K562 (cell line): ENCODE results near the gene DENND2A. TPM values are rescaled to one million over a fixed set of nuclear protein-coding genes. Genes with fewer than 3 reads are reported as not detected.
A peak's percentile ranks its signal among the peaks of the same experiment; 100 is the strongest.

Source experiments
- CHD7 ChIP-seq: fragments of 200-600 bp; sonication (generic); IDR thresholded peaks from one replicate; pipeline ENCODE4 v1.6.1; 2012; ENCODE audit warnings: mild to moderate bottlenecking, low read depth, low read length, inconsistent platforms
- FOXP4 ChIP-seq: sonication (generic); formaldehyde crosslinking; IDR thresholded peaks from 2 replicates; pipeline ENCODE4 v1.8.0; 2022; ENCODE audit warnings: mild to moderate bottlenecking, missing genetic modification reagents, borderline replicate concordance
- HIVEP1 ChIP-seq: fragments of 250-450 bp; sonication (Bioruptor Pico); IDR thresholded peaks from 2 replicates; pipeline ENCODE4 v1.4.0; 2020; ENCODE audit warnings: mild to moderate bottlenecking
- MAFK ChIP-seq: IDR thresholded peaks from 2 replicates; pipeline ENCODE4 v1.6.1; 2011; ENCODE audit warnings: low read length, improper control_type of control experiment
- MXI1 ChIP-seq: IDR thresholded peaks from 2 replicates; pipeline ENCODE4 v1.6.1; 2011; ENCODE audit warnings: low read depth, mild to moderate bottlenecking, improper control_type of control experiment, low read length
- NFE2 ChIP-seq: IDR thresholded peaks from 2 replicates; pipeline ENCODE4 v1.6.1; 2014; ENCODE audit warnings: antibody characterized with exemption, low read depth
- NFYB ChIP-seq: IDR thresholded peaks from 2 replicates; pipeline ENCODE4 v1.6.1; 2011; ENCODE audit warnings: mild to moderate bottlenecking, moderate library complexity; ENCODE audit not compliant: insufficient read length; ENCODE audit errors: extremely low read depth
- NR4A1 ChIP-seq, 2 experiments: fragments of 250-450 bp in 1 of 2; fragments of 450-650 bp in 1 of 2; sonication (Bioruptor Pico) in 1 of 2; IDR thresholded peaks; 2 replicates each; pipeline versions ENCODE4 v1.4.0 to v1.6.1; 2016 to 2020; ENCODE audit warnings: mild to moderate bottlenecking in 2 of 2, missing compliant biosample characterization in 1 of 2, missing genetic modification characterization in 1 of 2, moderate library complexity in 1 of 2
- POLR2B ChIP-seq: fragments of 450-650 bp; IDR thresholded peaks from 2 replicates; pipeline ENCODE4 v1.6.1; 2018; ENCODE audit warnings: low read depth; ENCODE audit not compliant: partially characterized antibody
- SMARCC2 ChIP-seq: fragments of 450-650 bp; IDR thresholded peaks from 2 replicates; pipeline ENCODE4 v1.6.1; 2017; ENCODE audit warnings: antibody characterized with exemption, moderate library complexity, mild to moderate bottlenecking, low read depth
- SMC3 ChIP-seq: conservative IDR thresholded peaks from 2 replicates; pipeline ENCODE4 v1.6.1; 2011; ENCODE audit warnings: low read depth, low read length, improper control_type of control experiment; ENCODE audit not compliant: insufficient read depth
- TRIM24 ChIP-seq, 2 experiments: fragments of 450-650 bp; IDR thresholded peaks; 2 replicates each; pipeline ENCODE4 v1.6.1; 2016
- ZNF143 ChIP-seq: sonication (generic); formaldehyde crosslinking; IDR thresholded peaks from 2 replicates; pipeline ENCODE4 v1.9.0; 2022; ENCODE audit warnings: mild to moderate bottlenecking, missing genetic modification reagents
- ZNF316 ChIP-seq: fragments of 450-650 bp; IDR thresholded peaks from 2 replicates; pipeline ENCODE4 v1.6.1; 2016
- ZNF717 ChIP-seq: fragments of 250-450 bp; sonication (Bioruptor Pico); IDR thresholded peaks from 2 replicates; pipeline ENCODE4 v1.5.0; 2021
- polyA plus RNA-seq, 8 experiments: library from polyadenylated mRNA; depleted of rRNA in 4 of 8; stranded (reverse) in 5 of 8; unstranded in 3 of 8; fragments of >200 nt; fragmentation: Nextera tagmentation in 2 of 8; fragmentation: Illumina TruSeq in 1 of 8; extraction: Ambion mirVana in 2 of 8; extraction: Trizol in 1 of 8; gene quantifications; 2 replicates each; pipeline versions ENCODE4 v1.2.1 to v1.2.3, GENCODE V29; 2011 to 2014; ENCODE audit warnings: inconsistent platforms in 1 of 8, missing spikeins in 1 of 8
- total RNA-seq, 7 experiments: library from RNA; depleted of rRNA in 6 of 7; stranded (reverse); fragments of >200 nt in 6 of 7; fragmentation: Illumina TruSeq in 2 of 7; extraction: Trizol in 2 of 7; gene quantifications; 2 replicates each; pipeline versions ENCODE4 v1.2.1 to v1.2.3, GENCODE V29; 2011 to 2021; ENCODE audit warnings: low replicate concordance in 1 of 7

Gene DENND2A
- total and polyA plus RNA-seq, 9 of the 15 experiments (the other 6 are each of a cell fraction or from before 2014, with no cell fraction given) = not detected

GRCh38 chr7:140485500-140486265 is 154.9 kb downstream of the DENND2A start (continued):
- TF ChIP-seq NFE2 (peak; percentile 83), ZNF143 (CRISPR knock-in tag) (no peak), ZNF316 (peak; percentile 97), FOXP4 (CRISPR knock-in tag) (no peak), MAFK (peak; percentile 49; the same call in 1 of the 2 replicates), SMC3 (no peak), MXI1 (no peak), ZNF717 (CRISPR knock-in tag) (no peak), TRIM24 (IDR thresholded peaks at IDR 0.05) (peak in 1 of 2 experiments; percentile 67; a peak in 2 of 4 replicates), SMARCC2 (no peak), CHD7 (no peak), NR4A1 (CRISPR knock-in tag; IDR thresholded peaks at IDR 0.05) (no peak), NR4A1 (tag; IDR thresholded peaks at IDR 0.05) (0 out of 2 replicates have a peak, but pooled peaks have one; percentile 20), POLR2B (no peak), HIVEP1 (0 out of 2 replicates have a peak, but pooled peaks have one; percentile 70), NFYB (peak; percentile 60)
